Mesothelial cell of epicardium (in vitro differentiated cells): ENCODE results near the gene GK. TPM values are rescaled to one million over a fixed set of nuclear protein-coding genes. Genes with fewer than 3 reads are reported as not detected.

ENCODE experiments used
- DNase-seq, 2 experiments: peaks; one replicate each; pipeline ENCODE4 v3.0.0; 2021; ENCODE audit warnings: low spot score in 2 of 2; ENCODE audit not compliant: unreplicated experiment in 2 of 2
- H3K27ac Mint-ChIP-seq: 2 replicates; pipeline ENCODE4 v1.8.0; 2021; ENCODE audit warnings: mixed read lengths
- H3K27me3 Mint-ChIP-seq: 2 replicates; pipeline ENCODE4 v1.8.0; 2021; ENCODE audit warnings: low read depth, mixed read lengths
- H3K36me3 Mint-ChIP-seq: 2 replicates; pipeline ENCODE4 v1.8.0; 2021; ENCODE audit warnings: mixed read lengths
- H3K4me1 Mint-ChIP-seq: 2 replicates; pipeline ENCODE4 v1.8.0; 2021; ENCODE audit warnings: mixed read lengths
- H3K4me3 Mint-ChIP-seq: 2 replicates; pipeline ENCODE4 v1.8.0; 2021; ENCODE audit warnings: mild to moderate bottlenecking, moderate library complexity, mixed read lengths
- H3K9me3 Mint-ChIP-seq: 2 replicates; pipeline ENCODE4 v1.8.0; 2021; ENCODE audit warnings: mixed read lengths
- CTCF ChIP-seq: fragments of 200-600 bp; sonication (generic); IDR thresholded peaks from one replicate; pipeline ENCODE4 v1.5.0; 2021; ENCODE audit warnings: antibody characterized with exemption; ENCODE audit not compliant: unreplicated experiment
- total RNA-seq: library from RNA; stranded (reverse); gene quantifications from 3 replicates; pipeline ENCODE4 v1.2.1, GENCODE V29; 2021

The GK gene
- 7.5 to 8.2 TPM (median 8.0 TPM) in 3 replicates for total RNA-seq

- DNase-seq = peak in 1 of 2 experiments; percentile 22
- Mint-ChIP-seq H3K4me3 (peak within 1 kb of the TSS; percentile 75), H3K36me3 (no peaks in the 10 kb centered on the region), H3K27ac (peak within 1 kb of the TSS; percentile 57), H3K4me1 (peaks cover 10% of the 10 kb centered on the region), H3K27me3 (no peaks in the 10 kb centered on the region), H3K9me3 (no peaks in the 10 kb centered on the region)
- TF ChIP-seq CTCF = no peak
Measured at GRCh38 chrX:30653415-30654131, at the start of gene GK. Gene GK (plus strand): TSS chrX:30653423. CDS start chrX:30653538, 115 bp downstream.

- no peak overlapping the region for H3K4me3 Mint-ChIP-seq
- H3K27me3 Mint-ChIP-seq = no peaks in the 10 kb centered on the region
- H3K36me3 Mint-ChIP-seq = no peaks in the 10 kb centered on the region
- peaks cover 17% of the 10 kb centered on the region for H3K4me1 Mint-ChIP-seq
- H3K9me3 Mint-ChIP-seq = peaks cover 3% of the 10 kb centered on the region
- no peak overlapping the region for H3K27ac Mint-ChIP-seq
- DNase-seq = no peak
- TF ChIP-seq CTCF = no peak
Measured at GRCh38 chrX:30607155-30607554, 46.1 kb upstream of the GK start.

- Mint-ChIP-seq H3K4me1 (peaks cover 17% of the 10 kb centered on the region), H3K4me3 (no peak overlapping the region), H3K36me3 (no peaks in the 10 kb centered on the region), H3K27me3 (no peaks in the 10 kb centered on the region), H3K9me3 (peaks cover 3% of the 10 kb centered on the region), H3K27ac (no peak overlapping the region)
- no peak for DNase-seq
- no peak for TF ChIP-seq CTCF
Measured at GRCh38 chrX:30610026-30610425, 43.2 kb upstream of the GK start.

GRCh38 chrX:30612250-30612655 lies 41.0 kb upstream of the GK start:
- Mint-ChIP-seq H3K4me1 (peaks cover 14% of the 10 kb centered on the region), H3K36me3 (no peaks in the 10 kb centered on the region), H3K27ac (no peak overlapping the region), H3K9me3 (peaks cover 15% of the 10 kb centered on the region), H3K27me3 (no peaks in the 10 kb centered on the region), H3K4me3 (no peak overlapping the region)
- DNase-seq = no peak
- no peak for TF ChIP-seq CTCF

- Mint-ChIP-seq H3K4me1 (peaks cover 5% of the 10 kb centered on the region), H3K9me3 (peaks cover 15% of the 10 kb centered on the region), H3K27me3 (no peaks in the 10 kb centered on the region), H3K4me3 (no peak overlapping the region), H3K36me3 (no peaks in the 10 kb centered on the region), H3K27ac (no peak overlapping the region)
- no peak for DNase-seq
- no peak for TF ChIP-seq CTCF
Measured at GRCh38 chrX:30613721-30614120, 39.5 kb upstream of the GK start.
